K562 (cell line): ENCODE results near the gene LAMB4. TPM values are rescaled to one million over a fixed set of nuclear protein-coding genes. Genes with fewer than 3 reads are reported as not detected.
A peak's percentile ranks its signal among the peaks of the same experiment; 100 is the strongest.

Source experiments
- ATF7 ChIP-seq: fragments of 450-650 bp; IDR thresholded peaks from 2 replicates; pipeline ENCODE4 v1.7.1; 2014; ENCODE audit warnings: mild to moderate bottlenecking, moderate library complexity
- BRF2 ChIP-seq: IDR thresholded peaks from 3 replicates; pipeline ENCODE4 v1.6.1; 2011; ENCODE audit warnings: borderline replicate concordance, mild to moderate bottlenecking; ENCODE audit not compliant: insufficient read length, insufficient read depth
- CBX1 ChIP-seq: sonication (generic); IDR thresholded peaks from 2 replicates; pipeline ENCODE4 v1.6.1; 2016; ENCODE audit warnings: antibody characterized with exemption, low read depth, mild to moderate bottlenecking
- ELF1 ChIP-seq: fragments of 200-800 bp; sonication (Bioruptor generic); IDR thresholded peaks from 2 replicates; pipeline ENCODE4 v1.6.1; 2016; ENCODE audit warnings: missing genetic modification characterization, missing compliant biosample characterization
- EP300 ChIP-seq: IDR thresholded peaks from 2 replicates; pipeline ENCODE4 v1.6.1; 2012; ENCODE audit warnings: low read length, improper control_type of control experiment
- ERF ChIP-seq: fragments of 450-650 bp; formaldehyde crosslinking; IDR thresholded peaks from 2 replicates; pipeline ENCODE4 v1.4.0; 2020; ENCODE audit warnings: mild to moderate bottlenecking, mixed read lengths
- EWSR1 ChIP-seq: fragments of 450-650 bp; IDR thresholded peaks from 2 replicates; pipeline ENCODE4 v1.6.1; 2018; ENCODE audit warnings: borderline replicate concordance, mild to moderate bottlenecking, low read depth, moderate library complexity; ENCODE audit not compliant: partially characterized antibody
- FOXK1 ChIP-seq: sonication (generic); formaldehyde crosslinking; IDR thresholded peaks from 2 replicates; pipeline ENCODE4 v1.8.0; 2022; ENCODE audit warnings: missing genetic modification reagents, mild to moderate bottlenecking, borderline replicate concordance
- HMG20B ChIP-seq: fragments of 250-450 bp; sonication (Bioruptor Pico); IDR thresholded peaks from 2 replicates; pipeline ENCODE4 v1.5.0; 2021; ENCODE audit warnings: mild to moderate bottlenecking
- IRF2 ChIP-seq: sonication (generic); formaldehyde crosslinking; IDR thresholded peaks from 2 replicates; pipeline ENCODE4 v1.8.1; 2022; ENCODE audit warnings: mild to moderate bottlenecking, missing genetic modification reagents
- KLF16 ChIP-seq: IDR thresholded peaks from 2 replicates; pipeline ENCODE4 v1.6.1; 2016; ENCODE audit warnings: antibody characterized with exemption
- L3MBTL2 ChIP-seq: fragments of 450-650 bp; IDR thresholded peaks from 2 replicates; pipeline ENCODE4 v1.6.1; 2016; ENCODE audit warnings: mild to moderate bottlenecking, moderate library complexity
- MCM5 ChIP-seq: fragments of 450-650 bp; IDR thresholded peaks from 2 replicates; pipeline ENCODE4 v1.6.1; 2016; ENCODE audit warnings: low read depth
- NFIX ChIP-seq: fragments of 250-450 bp; sonication (Bioruptor Pico); IDR thresholded peaks from 2 replicates; pipeline ENCODE4 v1.4.0; 2020; ENCODE audit warnings: low read depth, mild to moderate bottlenecking, moderate library complexity
- RNF2 ChIP-seq: sonication (generic); IDR thresholded peaks from 2 replicates; pipeline ENCODE4 v1.6.1; 2016
- RNF219 ChIP-seq: fragments of 250-450 bp; sonication (Bioruptor Pico); IDR thresholded peaks from 2 replicates; pipeline ENCODE4 v1.5.0; 2022; ENCODE audit warnings: mild to moderate bottlenecking
- SIX5 ChIP-seq, 2 experiments: IDR thresholded peaks; 2 replicates each; pipeline ENCODE4 v1.6.1; 2011; ENCODE audit warnings: low read length in 2 of 2, borderline replicate concordance in 1 of 2, low read depth in 1 of 2, mild to moderate bottlenecking in 1 of 2, moderate library complexity in 1 of 2; ENCODE audit not compliant: insufficient read depth in 1 of 2
- STAT5B ChIP-seq: fragments of 250-450 bp; sonication (Bioruptor Pico); IDR thresholded peaks from 2 replicates; pipeline ENCODE4 v1.8.0; 2021; ENCODE audit warnings: mild to moderate bottlenecking, inconsistent platforms
- XRCC5 ChIP-seq: fragments of 200-400 bp; formaldehyde crosslinking; IDR thresholded peaks from 2 replicates; pipeline ENCODE4 v1.6.1; 2017; ENCODE audit warnings: low read depth, mild to moderate bottlenecking, low read length
- ZC3H11A ChIP-seq: IDR thresholded peaks from 2 replicates; pipeline ENCODE4 v1.6.1; 2012; ENCODE audit warnings: low read depth, low read length, improper control_type of control experiment
- ZNF175 ChIP-seq: fragments of 200-800 bp; sonication (Bioruptor generic); IDR thresholded peaks from 2 replicates; pipeline ENCODE4 v1.6.1; 2016; ENCODE audit warnings: low read depth, mild to moderate bottlenecking, missing genetic modification characterization, missing compliant biosample characterization
- ZNF75A ChIP-seq: fragments of 450-650 bp; formaldehyde crosslinking; IDR thresholded peaks from 2 replicates; pipeline ENCODE4 v1.4.0; 2020; ENCODE audit warnings: mild to moderate bottlenecking
- ZNF830 ChIP-seq: fragments of 250-450 bp; sonication (Bioruptor Pico); IDR thresholded peaks from 2 replicates; pipeline ENCODE4 v1.5.0; 2021; ENCODE audit warnings: mild to moderate bottlenecking
- polyA plus RNA-seq, 8 experiments: library from polyadenylated mRNA; depleted of rRNA in 4 of 8; stranded (reverse) in 5 of 8; unstranded in 3 of 8; fragments of >200 nt; fragmentation: Nextera tagmentation in 2 of 8; fragmentation: Illumina TruSeq in 1 of 8; extraction: Ambion mirVana in 2 of 8; extraction: Trizol in 1 of 8; gene quantifications; 2 replicates each; pipeline versions ENCODE4 v1.2.1 to v1.2.3, GENCODE V29; 2011 to 2014; ENCODE audit warnings: inconsistent platforms in 1 of 8, missing spikeins in 1 of 8
- total RNA-seq, 7 experiments: library from RNA; depleted of rRNA in 6 of 7; stranded (reverse); fragments of >200 nt in 6 of 7; fragmentation: Illumina TruSeq in 2 of 7; extraction: Trizol in 2 of 7; gene quantifications; 2 replicates each; pipeline versions ENCODE4 v1.2.1 to v1.2.3, GENCODE V29; 2011 to 2021; ENCODE audit warnings: low replicate concordance in 1 of 7
- TF ChIP-seq, protein P1 (sequence below): fragments of 450-650 bp; formaldehyde crosslinking; IDR thresholded peaks from 2 replicates; pipeline ENCODE4 v1.4.0; 2020; ENCODE audit warnings: mild to moderate bottlenecking, mixed read lengths
- TF ChIP-seq, protein P2 (sequence below): fragments of 250-450 bp; sonication (Bioruptor Pico); IDR thresholded peaks from 2 replicates; pipeline ENCODE4 v1.8.0; 2022; ENCODE audit warnings: moderate library complexity, mild to moderate bottlenecking, inconsistent platforms

Gene LAMB4
- total and polyA plus RNA-seq, 9 of the 15 experiments (the other 6 are each of a cell fraction or from before 2014, with no cell fraction given), result 0.06 to 0.13 (median 0.07) TPM; not detected in 6

- TF ChIP-seq CBX1 (no peak), BRF2 (no peak), EWSR1 (no peak), KLF16 (peak; percentile 69; the same call in 1 of the 2 replicates), ZNF175 (no peak), ELF1 (tag) (0 out of 2 replicates have a peak, but pooled peaks have one; percentile 21), IRF2 (CRISPR knock-in tag) (no peak), EP300 (no peak), RNF219 (CRISPR knock-in tag) (no peak), STAT5B (CRISPR knock-in tag) (no peak), ERF (0 out of 2 replicates have a peak, but pooled peaks have one; percentile 54), ZNF830 (CRISPR knock-in tag) (no peak), RNF2 (peak; percentile 36; the same call in 1 of the 2 replicates), HMG20B (no peak), L3MBTL2 (peak; percentile 34; the same call in 1 of the 2 replicates), FOXK1 (CRISPR knock-in tag) (peak; percentile 60; the same call in 1 of the 2 replicates), SIX5 (IDR thresholded peaks at IDR 0.05; ENCODE audit: borderline replicate concordance in 1 of 2, insufficient read depth in 1 of 2, low read depth in 1 of 2, low read length in 2 of 2) (no peak), NFIX (no peak), ATF7 (no peak), ZC3H11A (no peak), ZNF75A (no peak), MCM5 (no peak), XRCC5 (0 out of 2 replicates have a peak, but pooled peaks have one; percentile 77)
- TF ChIP-seq, protein P1, sequence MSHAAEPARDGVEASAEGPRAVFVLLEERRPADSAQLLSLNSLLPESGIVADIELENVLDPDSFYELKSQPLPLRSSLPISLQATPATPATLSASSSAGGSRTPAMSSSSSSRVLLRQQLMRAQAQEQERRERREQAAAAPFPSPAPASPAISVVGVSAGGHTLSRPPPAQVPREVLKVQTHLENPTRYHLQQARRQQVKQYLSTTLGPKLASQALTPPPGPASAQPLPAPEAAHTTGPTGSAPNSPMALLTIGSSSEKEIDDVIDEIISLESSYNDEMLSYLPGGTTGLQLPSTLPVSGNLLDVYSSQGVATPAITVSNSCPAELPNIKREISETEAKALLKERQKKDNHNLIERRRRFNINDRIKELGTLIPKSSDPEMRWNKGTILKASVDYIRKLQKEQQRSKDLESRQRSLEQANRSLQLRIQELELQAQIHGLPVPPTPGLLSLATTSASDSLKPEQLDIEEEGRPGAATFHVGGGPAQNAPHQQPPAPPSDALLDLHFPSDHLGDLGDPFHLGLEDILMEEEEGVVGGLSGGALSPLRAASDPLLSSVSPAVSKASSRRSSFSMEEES, result no peak
- TF ChIP-seq, protein P2, sequence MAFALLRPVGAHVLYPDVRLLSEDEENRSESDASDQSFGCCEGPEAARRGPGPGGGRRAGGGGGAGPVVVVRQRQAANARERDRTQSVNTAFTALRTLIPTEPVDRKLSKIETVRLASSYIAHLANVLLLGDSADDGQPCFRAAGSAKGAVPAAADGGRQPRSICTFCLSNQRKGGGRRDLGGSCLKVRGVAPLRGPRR (CRISPR knock-in tag), result no peak
Observed at GRCh38 chr7:108146070-108146842, 16.1 kb upstream of the LAMB4 start (continued).
